ENCODE measurements around the gene ZNF606.
"Not testable (repeated sequence)": the region's sequence is repeated elsewhere in the genome, so short reads cannot be mapped to it uniquely, and the experiment has no call there.

The ZNF606 gene

DNA sequence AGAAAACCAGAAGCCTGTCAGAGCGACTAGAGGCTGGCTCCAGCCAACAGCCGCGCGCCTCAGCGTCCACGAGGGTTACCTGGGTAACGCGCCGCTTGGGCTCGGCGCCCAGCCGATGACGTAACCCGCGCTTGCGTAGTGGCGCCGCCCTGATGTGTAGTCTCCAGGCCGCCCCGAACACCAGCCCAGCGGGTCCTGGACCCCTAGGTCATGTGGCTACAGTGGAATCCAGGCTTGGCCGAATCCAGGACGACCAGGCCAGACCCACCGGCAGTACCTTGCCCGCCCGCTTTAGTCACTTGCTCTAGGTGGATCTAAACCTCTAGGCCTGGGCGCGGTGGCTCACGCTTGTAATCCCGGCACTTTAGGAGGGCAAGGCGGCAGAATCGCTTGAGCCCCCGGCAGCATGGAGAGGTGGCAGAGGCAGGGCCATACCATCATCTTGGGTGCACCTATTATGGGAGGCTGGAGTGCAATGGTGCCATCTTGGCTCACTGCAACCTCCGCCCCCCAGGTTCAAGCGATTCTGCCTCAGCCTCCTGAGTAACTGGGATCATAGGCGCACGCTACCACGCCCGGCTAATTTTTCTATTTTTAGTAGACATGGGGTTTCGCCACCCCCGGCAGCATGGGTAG lies 7.2 kb upstream of the ZNF606 start:
- no peak for FAIRE-seq

DNA sequence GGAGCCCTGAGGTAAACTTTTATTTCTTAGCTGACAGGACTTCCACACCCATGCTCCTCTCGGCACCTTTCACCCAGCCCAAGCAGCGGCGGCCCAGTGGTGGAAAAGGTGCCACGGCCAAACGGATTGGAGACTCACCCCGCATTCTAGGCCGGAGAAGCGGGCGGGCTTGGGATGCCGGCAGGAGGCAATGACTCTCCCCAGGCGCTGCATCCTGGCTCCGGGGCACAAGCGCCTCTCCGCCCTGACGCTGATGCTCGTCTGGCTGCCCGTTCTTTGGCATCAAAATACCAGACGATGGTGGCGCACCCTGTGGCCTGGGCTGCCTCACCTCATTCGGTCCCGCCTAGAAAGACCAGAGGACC lies 6.7 kb upstream of the ZNF606 start:
- FAIRE-seq: no peak

DNA sequence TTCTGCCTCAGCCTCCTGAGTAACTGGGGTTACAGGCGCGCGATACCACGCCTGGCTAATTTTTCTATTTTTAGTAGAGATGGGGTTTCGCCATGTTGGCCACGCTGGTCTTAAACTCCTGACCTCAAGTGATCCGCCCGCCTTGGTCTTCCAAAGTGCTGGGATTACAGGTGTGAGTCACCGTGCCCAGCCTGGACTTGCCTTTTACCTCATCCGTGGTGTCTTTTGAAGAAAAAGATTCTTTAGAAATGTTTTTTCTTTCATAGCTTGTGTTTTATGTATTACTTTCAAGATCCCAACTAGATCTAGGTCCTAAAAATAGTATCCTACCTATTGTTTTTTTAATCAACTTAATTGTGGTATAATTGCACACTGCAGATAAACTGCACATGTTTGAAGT lies 6.3 kb upstream of the ZNF606 start:
- FAIRE-seq: not testable (repeated sequence)

DNA sequence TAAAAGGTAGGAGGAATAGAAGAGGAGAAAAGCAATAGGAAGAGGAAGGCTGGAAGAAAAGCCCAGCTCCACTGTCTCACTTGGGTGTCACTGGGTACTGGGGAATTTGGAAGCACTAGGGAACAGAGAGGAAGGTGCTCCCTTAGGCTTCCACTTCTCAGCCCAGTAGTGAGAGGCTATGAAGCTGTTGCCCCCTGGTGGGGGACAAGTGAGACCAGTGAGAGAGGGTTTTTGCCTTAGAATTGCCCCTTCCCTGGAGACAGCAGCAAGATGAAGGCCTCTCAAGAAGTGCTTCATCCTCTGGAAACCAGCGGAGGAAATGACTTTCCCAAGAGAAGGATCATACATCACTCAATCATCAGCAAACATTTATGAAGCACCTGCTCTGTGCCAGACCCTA lies 4.7 kb upstream of the ZNF606 start:
- no peak for FAIRE-seq

DNA sequence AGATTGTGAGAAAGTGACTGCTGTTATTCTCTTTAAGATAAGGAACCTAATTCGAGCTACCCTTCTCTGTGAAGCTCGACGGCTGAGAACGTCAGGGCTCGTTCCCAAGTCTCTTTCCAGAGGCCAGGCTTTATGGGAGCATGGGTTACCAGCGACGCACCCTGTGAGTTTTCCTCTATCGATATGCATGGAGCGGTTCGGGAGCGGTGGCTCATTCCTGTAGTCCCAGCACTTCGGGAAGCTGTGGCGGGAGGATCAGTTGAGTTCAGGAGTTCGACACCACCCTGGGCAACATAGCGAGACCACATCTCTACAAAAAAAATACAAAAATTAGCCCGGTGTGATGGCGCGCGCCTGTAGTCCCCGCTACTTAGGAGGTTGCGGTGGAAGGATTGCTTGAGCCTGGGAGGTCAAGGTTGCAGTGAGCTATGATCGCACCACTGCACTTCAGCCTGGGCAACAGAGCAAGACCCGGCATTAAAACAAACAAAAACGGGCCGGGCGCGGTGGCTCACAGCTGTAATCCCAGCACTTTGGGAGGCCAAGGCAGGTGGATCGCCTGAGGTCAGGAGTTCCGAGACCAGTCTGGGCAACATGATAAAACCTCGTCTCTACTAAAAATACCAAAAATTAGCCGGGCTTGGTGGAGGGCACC lies 681 bp upstream of the ZNF606 start:
- FAIRE-seq: no peak

DNA sequence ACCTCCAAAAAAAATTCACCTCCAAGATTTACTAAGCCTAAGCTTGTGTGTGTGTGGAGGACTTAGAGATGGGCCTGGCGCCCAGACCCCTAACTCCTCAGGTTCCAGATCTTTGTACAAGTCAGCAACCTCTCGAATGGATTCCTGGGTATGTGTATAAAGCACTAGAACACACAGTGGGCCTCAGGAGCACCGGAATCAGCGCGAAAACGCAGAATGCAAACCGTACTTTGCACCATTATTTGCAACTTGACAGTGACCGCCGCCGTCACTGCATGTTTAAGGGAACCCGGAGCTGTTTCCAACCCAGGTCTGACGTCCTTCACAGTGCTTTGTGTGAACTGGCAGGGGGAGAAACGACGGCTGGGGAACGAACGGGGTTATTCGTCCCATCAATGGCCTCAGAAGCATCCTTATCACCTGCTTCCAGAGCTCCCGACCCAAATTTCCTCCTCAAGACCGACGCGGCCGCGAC lies 688 bp downstream of the ZNF606 start:
- no peak for FAIRE-seq

DNA sequence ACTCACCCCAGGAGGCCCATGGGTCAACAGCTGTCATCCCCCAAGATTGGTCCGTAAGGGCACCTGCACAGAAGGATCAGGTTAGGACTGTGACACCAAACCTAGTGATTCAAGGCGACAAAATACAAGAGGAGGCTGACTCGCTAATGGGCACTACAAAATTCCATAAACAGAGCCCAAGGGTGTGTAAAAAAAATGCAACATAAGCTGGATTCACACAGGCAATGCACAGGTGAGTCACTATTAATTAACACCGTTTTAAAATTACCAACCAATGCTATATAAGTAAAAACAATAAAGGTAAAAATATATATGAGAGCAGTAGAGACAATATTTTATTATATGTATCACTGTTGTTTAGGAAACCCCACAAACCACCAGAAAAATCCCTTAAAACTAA lies 1.9 kb downstream of the ZNF606 start:
- no peak for FAIRE-seq

DNA sequence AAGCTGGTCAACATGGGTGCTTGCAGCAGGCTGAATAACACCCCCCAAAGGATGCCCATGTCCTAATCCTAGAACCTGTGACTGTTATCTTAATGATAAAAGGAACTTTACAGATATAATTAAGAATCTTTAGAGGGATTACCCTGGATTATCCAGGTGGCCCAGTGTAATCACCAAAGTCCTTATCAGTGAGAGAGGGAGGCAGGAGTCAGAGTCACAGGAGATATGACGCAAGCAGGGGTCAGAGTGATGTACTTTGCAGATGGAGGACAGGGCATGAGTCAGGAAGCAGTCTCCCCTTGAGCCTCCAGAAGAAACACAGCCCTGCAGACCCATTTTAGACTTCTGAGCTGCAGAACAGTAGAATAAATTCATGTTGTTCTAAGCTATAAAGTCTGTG lies 9.8 kb downstream of the ZNF606 start:
- FAIRE-seq: no peak

DNA sequence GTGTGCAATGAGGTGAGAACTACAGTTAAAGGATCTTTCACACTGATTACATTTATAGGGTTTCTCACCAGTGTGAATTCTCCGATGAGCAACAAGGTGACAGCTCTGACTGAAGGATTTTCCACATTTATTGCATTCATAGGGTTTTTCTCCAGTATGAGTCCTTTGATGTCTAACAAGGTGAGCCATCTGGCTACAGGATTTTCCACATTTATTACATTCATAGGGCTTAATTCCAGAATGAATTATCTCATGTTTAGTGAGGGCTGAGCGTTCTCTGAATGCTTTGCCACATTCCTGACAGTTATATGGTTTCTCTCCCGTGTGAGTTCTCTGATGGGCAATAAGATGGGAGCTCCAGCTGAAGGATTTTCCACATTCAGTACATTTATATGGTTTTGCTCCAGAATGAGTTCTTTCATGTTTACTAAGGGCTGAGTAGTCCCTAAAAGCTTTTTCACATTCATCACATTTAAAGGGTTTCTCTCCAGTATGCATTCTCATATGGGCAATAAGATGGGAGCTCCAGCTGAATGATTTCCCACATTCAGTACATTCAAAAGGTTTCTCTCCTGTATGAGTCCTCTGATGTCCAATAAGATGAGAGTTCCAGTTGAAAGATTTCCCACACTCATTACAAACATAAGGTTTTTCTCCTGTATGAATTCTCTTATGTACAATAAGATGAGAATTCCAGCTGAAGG lies 23.9 kb downstream of the ZNF606 start:
- FAIRE-seq: no peak

DNA sequence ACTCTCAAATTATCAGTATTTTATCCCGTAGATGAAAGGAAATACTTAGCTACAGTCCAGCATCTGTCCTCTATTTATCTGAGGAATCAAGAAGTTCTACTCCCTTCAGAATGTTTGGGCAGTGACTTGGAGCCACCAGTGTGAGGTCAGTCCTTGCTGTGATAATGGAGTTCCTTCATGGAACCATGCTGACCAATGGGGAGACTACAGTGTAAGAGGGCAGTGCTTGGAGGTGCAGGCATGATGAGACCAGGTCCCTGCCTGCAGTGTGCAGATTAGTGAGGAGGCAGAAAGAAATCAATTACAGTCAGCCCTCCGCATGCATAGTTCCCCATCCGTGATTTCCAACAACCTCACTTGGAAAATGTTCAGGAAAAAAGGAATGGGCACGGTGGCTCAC lies 28.2 kb downstream of the ZNF606 start, which contains the start of gene C19orf18:
Gene C19orf18, minus strand, starts transcription at position 101 of the 400 bp plus-strand sequence. CDS start 102 bp downstream, outside the sequence.
- FAIRE-seq: no peak

DNA sequence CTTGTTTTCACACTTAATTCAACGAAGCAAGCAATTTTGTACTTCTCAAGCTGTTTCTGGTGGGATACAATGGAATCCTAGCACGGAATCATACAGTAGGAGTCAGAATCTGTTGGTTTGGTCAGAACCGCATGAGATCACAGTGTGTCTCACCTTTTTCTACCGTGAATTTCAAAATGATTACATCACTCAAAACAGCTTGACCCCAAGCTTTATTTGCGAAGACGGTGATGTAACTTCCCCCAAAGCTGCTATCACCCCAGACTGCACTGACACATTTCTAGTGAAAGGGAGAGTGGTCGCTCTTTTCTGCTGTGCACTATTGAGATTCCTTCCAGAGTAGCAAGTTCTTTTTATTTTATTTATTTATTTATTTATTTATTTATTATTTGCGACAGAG lies 37.9 kb downstream of the ZNF606 start:
- no peak for FAIRE-seq

DNA sequence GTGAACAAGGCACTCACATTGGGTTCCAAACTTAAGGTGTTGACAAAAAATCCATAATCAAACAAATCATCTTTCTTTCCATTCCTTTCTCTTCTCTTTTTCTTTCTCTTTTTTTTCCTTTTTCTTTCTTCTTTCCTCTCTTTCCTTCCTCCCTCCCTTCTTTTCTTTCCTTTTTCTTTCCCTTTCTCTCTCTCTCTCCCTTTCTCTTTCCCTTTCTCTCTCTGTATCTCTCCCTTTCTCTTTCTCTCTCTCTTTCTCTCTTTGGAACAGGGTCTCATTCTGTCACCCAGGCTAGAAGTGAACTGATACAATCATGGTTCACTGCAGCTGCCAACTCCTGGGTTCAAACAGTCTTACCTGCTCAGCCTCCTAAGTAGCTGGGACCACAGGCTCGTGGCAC lies 40.8 kb downstream of the ZNF606 start:
- no peak for FAIRE-seq

DNA sequence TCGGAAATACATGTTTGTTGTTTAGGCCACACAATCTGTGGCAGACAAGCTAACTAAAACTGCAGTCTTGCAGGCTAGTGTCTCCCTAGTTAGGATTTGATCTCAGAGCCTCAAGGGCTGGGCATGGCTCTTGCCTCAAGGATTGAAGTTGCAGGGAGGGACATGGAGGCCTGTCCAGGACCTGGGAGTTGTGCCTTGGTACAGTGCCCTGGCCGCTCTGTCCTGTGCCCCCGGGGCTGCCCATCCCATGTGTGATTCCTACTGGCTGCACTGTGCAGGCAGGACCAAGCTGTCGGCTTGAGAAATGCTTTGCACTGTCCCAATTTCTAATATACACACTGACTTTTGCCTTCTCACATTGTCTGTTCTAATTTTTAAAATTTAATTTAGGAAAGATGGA lies 47.6 kb downstream of the ZNF606 start:
- no peak for FAIRE-seq

DNA sequence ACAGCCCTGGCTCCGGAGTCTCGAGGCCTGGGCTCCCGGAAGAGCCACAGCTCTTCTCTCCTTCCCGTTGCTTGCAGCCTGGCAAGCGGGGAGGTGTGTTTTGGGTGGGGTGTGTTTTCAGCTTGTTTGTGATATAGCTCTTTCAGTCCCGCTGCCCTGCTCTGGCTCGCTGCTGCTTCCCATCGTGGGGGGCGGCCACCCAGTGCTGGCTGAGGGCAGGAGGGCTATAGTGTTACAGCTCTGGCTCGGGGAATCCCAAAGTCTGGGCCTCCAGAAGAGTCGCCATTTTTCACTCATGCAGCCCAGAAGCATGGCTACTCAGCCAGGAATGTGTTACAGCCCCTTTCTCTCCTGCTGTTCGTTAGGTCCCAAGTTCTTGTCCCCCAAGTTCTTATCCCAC lies 52.9 kb downstream of the ZNF606 start:
- FAIRE-seq: no peak

DNA sequence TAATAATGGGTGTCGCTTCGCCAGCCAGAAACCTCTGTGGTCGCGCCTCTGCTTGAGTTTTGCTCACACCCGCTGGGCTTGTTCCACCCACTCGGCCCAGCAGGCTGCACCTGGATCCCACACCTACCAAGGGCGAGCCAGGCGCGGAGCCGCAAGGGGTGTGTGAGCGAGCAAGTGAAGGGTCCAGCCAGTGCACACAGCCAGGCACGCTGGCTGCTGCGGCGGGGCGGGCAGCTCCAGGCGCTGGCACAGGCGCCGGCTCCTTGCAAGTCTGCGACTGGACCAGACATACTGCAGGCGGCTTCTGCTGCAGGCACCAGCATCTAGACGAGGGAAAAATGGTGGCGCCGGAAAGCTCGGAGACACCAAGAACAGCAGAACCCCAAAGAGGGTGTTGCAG lies 53.3 kb downstream of the ZNF606 start:
- FAIRE-seq: no peak

DNA sequence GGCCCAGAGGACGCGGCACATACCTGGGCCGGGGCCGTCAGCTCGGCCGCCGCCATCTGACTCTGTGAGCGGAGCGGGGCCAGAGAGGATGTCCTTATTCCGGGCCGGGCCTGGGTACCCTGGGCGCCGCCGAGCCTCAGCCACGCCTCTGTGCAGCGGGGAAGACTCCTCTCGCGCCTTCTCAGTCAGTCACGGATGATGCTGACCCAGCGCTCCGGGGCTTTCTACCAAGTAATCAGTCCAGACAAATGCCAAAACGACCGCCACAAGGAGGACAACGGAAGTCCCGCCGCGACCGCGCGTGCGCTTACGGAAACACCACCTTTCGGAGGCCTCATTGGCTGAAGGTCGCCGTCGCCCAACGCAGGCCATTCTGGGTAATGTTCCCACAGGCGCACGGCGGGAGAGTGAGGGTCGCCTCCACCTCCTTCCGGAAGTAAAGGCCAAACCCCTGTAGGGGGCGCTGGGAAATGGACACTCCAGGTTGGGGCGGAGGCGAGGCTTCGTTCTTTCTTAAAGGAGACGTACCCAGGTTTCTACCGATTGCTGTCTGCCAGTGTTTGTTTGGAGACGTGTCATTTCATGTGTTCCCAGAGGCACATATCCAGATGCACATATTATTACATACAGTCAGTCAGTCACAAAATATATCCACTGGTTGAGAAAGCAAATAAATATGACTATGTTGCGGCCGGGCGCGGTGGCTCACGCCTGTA lies 55.0 kb downstream of the ZNF606 start, which contains the start of gene ZNF256:
Gene ZNF256, minus strand, starts transcription at position 288 of the 716 bp plus-strand sequence. Its CDS starts 232 bp downstream, at position 56.
- peak; percentile 98 for FAIRE-seq

DNA sequence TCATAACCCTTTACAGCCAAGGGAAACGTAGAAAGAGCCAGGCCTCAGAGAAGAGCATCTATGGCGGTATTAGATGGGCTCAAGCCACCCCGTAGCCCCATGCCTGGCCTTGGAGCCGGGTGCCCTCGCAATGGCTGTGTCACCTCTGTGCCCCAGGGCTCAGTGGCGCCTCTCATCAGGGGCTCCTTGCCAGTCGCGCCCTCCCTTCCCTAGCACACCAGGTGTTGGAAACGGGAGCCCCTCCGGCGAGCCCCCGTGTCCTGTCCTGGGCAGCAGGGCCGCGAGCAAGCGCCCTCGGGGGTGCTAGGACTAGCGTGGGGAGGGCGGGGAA lies 55.6 kb downstream of the ZNF606 start:
- no peak for FAIRE-seq

DNA sequence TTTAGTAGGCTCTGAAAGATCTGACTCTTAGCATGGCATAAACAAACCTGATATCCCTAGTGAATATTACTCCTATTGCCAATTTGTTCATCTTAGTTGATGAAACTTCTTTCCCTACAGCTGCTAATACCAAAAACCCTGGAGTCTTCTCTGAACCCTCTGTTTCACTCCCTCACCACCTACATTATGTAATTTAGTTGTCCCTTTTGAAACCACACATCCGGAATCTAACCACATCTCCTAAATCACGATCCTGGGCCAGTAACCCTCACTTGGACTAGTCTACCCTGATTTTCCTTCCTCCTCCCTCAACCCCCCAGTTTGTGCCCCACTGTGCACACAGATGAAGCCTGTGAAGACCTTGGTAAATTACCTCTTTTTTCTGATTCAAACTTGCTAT lies 56.3 kb downstream of the ZNF606 start:
- FAIRE-seq: no peak

DNA sequence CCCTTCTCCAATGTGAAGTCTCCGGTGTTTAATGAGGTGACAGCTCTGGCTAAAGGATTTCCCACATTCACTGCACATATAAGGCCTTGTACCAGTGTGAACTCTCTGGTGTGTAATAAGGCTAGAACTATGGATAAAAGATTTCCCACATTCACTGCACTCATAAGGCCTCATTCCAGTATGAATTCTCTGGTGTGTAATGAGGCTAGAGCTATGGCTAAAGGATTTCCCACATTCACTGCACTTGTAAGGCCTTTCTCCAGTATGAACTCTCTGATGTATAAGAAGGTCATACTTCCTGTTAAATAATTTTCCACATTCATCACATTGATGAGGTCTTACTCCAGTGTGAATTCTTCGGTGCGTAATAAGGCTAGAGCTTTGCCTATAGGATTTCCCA lies 61.0 kb downstream of the ZNF606 start:
- no peak for FAIRE-seq

DNA sequence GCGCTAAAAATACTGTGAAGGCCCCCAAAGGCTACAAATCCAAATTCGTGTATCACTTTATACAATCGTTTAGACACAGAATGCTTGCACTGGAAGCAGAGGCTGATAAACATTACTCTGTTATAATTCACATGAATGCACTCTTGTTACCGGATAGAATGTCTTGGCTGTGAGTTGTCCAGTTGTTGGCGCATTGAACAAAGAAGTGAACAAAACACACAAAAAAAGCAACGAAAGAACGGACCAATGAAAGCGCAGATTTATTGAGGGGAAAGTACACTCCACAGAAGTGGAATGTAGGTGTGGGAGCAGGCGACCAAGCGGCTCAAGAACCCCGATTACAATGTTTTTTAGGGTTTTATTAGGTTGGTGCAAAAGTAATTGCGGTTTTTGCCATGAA lies 66.9 kb downstream of the ZNF606 start:
- FAIRE-seq: no peak

DNA sequence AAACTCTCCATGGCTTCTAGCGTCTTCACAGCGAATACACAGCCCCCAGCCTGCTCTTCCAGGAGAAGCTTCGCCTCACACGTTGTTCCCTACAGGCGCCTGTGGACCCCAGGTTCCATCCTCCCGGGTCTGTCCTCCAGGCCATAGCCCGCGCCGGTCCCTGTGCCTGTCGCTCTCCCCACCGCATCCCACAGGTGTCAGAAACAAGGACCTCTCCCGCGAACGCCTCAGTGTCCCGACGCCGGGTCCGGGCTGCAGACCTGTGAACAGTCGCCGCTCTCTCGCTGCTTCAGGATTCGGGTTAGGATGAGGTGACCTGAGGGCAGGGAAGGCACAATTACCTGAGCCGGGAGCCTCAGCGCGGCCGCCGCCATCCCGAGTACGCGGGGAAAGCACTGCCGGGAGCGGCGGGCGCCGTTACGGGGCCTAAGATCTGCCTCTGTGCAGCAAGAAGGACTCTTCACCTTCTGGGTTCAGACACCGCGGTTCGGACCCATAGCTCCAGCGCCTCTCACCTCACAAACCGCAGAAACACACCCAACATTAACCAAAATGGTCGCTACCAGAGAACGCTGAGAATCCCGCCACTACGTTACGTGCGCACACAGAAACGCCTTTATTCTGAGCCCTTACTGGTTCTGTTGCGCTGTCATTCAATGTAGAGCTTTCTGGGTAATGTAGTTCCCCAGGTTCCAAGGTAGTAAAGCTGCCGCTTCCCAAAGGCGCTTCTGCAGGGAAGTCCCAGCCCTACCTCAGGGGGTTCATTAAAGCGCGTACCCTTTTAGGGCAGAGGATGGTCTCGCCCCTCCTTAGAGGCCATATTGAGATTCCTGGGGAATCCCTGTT lies 67.6 kb downstream of the ZNF606 start, which contains the start of gene ZNF418:
Gene ZNF418, minus strand, starts transcription at position 583 of the 846 bp plus-strand sequence. CDS start 1,580 bp downstream, outside the sequence.
- no peak for FAIRE-seq

DNA sequence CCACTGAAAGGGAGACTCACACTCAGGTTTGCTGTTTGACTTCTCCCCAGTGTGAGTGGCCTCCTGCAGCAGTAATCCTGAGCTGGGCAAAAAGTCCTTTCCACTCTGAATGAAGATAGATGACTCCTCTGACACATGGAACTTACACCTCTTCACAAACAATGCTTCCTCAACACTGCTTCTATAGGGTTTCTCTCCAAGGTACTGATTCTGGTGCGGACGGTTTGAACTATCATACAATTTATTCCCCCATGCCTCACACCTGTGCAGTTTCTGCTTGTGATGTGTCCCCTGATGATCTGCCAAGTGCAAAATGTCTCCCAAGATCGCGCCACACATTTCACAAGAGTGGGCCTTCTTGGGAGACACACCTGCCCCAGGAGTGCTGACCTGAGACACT lies 75.0 kb downstream of the ZNF606 start:
- no peak for FAIRE-seq

All from A204.1 (cell line).